Muscle layer of duodenum (tissue), 2 donors: ENCODE measurements around the gene NTMT2.

Source experiments
- H3K27ac ChIP-seq: one replicate; pipeline ENCODE4 v1.7.0; 2013; ENCODE audit warnings: mild to moderate bottlenecking, low read length
- H3K27me3 ChIP-seq: one replicate; pipeline ENCODE4 v1.7.0; 2013; ENCODE audit warnings: low read depth, mild to moderate bottlenecking, control low read depth, low read length
- H3K36me3 ChIP-seq, 2 donors: one replicate each; pipeline ENCODE4 v1.7.0; 2013; ENCODE audit warnings: low read length in 2 of 2, control low read depth in 1 of 2, mild to moderate bottlenecking in 1 of 2; ENCODE audit not compliant: insufficient read depth in 2 of 2, control insufficient read depth in 1 of 2
- H3K4me1 ChIP-seq, 2 donors: one replicate each; pipeline ENCODE4 v1.7.0; 2013; ENCODE audit warnings: low read length in 2 of 2, mild to moderate bottlenecking in 2 of 2, control low read depth in 1 of 2, moderate library complexity in 1 of 2; ENCODE audit not compliant: insufficient read depth in 2 of 2, control insufficient read depth in 1 of 2
- H3K4me3 ChIP-seq, 2 donors: one replicate each; pipeline ENCODE4 v1.7.0; 2013; ENCODE audit warnings: low read length in 2 of 2, low read depth in 1 of 2, mild to moderate bottlenecking in 1 of 2
- H3K9me3 ChIP-seq, 2 donors: one replicate each; pipeline ENCODE4 v1.7.0; 2013; ENCODE audit warnings: low read length in 2 of 2, control low read depth in 1 of 2, mild to moderate bottlenecking in 1 of 2; ENCODE audit not compliant: control insufficient read depth in 1 of 2
- donor health status: healthy.

Gene NTMT2

DNA sequence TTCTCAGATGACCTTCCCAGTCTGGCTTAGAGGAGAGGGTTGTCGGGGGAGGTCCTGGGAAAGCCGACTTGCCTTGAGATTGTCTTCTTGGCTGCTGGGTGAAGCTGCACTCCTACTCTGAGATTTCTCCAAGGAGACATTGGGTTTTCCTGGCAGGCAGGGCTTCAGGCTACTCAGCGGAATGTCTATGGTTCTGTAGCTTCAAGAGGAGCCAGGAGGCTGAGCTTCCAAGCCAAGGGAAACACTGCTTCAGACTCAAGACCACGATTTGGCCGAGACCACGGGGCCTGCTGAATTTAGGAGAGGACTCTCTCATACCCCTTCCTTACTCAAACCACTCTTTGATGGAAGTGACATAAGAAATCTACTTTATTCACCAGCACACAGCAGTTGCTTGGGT lies 67.8 kb downstream of the NTMT2 start:
- Histone ChIP-seq H3K4me3 (no peak overlapping the region), H3K9me3 (no peaks in the 10 kb centered on the region), H3K27me3 (no peaks in the 10 kb centered on the region), H3K4me1 (no peaks in the 10 kb centered on the region), H3K36me3 (no peaks in the 10 kb centered on the region), H3K27ac (no peak overlapping the region)

DNA sequence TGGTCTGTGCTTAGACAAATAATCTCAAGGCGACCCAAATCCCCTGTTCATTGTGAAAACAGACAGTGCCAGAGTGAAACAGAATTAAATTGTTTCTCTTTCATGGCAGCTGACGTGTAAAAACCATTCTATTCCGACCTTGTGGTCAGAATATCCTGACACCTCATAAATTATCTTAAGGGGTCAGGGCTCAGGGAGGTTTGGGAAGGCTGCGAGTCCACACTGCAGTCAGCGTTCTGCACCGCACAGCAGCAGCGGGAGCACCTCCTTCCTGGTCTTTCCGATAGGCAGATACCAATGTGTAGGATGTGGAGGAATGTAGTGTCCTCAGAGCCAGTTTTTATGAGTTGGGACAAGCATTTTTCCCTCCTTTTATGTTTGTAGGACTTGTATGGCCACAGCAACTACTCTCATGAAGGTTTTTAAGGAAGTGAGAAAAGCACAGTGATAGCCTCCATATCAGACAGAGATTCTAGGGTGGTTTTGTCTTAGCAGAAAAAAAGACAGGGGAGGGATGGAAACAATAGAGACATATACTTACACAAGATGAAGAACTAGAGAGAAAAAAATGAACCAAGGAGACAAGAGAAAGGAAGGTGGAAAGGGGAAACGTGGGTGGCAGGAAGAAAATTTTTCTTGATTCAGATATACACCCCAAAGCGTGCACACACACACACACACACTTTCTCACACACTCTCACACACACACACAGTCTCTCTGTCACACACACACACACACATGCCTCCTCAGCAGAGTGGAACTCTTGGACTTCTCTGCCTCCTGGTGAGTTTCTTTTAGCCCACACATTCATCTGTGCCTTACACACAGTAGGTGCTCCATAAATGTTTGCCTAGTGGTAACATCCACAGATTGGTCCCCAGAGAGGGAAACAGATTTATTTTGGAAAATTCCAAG lies 68.6 kb downstream of the NTMT2 start:
- Histone ChIP-seq H3K27ac (no peak overlapping the region), H3K9me3 (no peaks in the 10 kb centered on the region), H3K4me1 (no peaks in the 10 kb centered on the region), H3K27me3 (no peaks in the 10 kb centered on the region), H3K4me3 (no peak overlapping the region), H3K36me3 (no peaks in the 10 kb centered on the region)

- no peaks in the 10 kb centered on the region for H3K4me1 ChIP-seq
- no peaks in the 10 kb centered on the region for H3K27me3 ChIP-seq
- H3K27ac ChIP-seq = no peak overlapping the region
- no peaks in the 10 kb centered on the region for H3K36me3 ChIP-seq
- H3K9me3 ChIP-seq = no peaks in the 10 kb centered on the region
- no peak overlapping the region for H3K4me3 ChIP-seq
These were observed 69.5 kb downstream of the NTMT2 start for GRCh38 chr1:170215072-170215885.

GRCh38 chr1:170217517-170218256 lies 71.9 kb downstream of the NTMT2 start:
- no peak overlapping the region for H3K4me3 ChIP-seq
- no peak overlapping the region for H3K27ac ChIP-seq
- no peaks in the 10 kb centered on the region for H3K36me3 ChIP-seq
- no peaks in the 10 kb centered on the region for H3K9me3 ChIP-seq
- H3K27me3 ChIP-seq = no peaks in the 10 kb centered on the region
- no peaks in the 10 kb centered on the region for H3K4me1 ChIP-seq

- H3K36me3 ChIP-seq = no peaks in the 10 kb centered on the region
- no peaks in the 10 kb centered on the region for H3K27me3 ChIP-seq
- no peak overlapping the region for H3K27ac ChIP-seq
These were observed 72.5 kb downstream of the NTMT2 start for GRCh38 chr1:170218257-170218650.

More at GRCh38 chr1:170218257-170218650, 72.5 kb downstream of the NTMT2 start:
- Histone ChIP-seq H3K9me3 (no peaks in the 10 kb centered on the region), H3K4me1 (no peaks in the 10 kb centered on the region), H3K4me3 (no peak overlapping the region)
